Coronary artery (tissue), 2 donors: ENCODE results near the gene SYT5.

Source experiments
- DNase-seq: peaks from one replicate; pipeline ENCODE4 v3.0.0-alpha.2; 2017; ENCODE audit warnings: low spot score
- H3K27ac ChIP-seq, 2 donors: fragments of 200-600 bp; sonication (generic); one replicate each; pipeline ENCODE4 v1.5.1; 2016 to 2019
- H3K4me3 ChIP-seq: fragments of 200-600 bp; sonication (generic); 2 replicates; pipeline ENCODE4 v1.5.1; 2016; ENCODE audit warnings: mild to moderate bottlenecking, moderate library complexity
- CTCF ChIP-seq: fragments of 200-600 bp; sonication (generic); IDR thresholded peaks from one replicate; pipeline ENCODE4 v1.5.1; 2019; ENCODE audit warnings: antibody characterized with exemption

The SYT5 gene

GRCh38 chr19:55186080-55186479 is 6.0 kb upstream of the SYT5 start:
- no peak for TF ChIP-seq CTCF
- no peak for DNase-seq
- no peak overlapping the region for H3K4me3 ChIP-seq
- no peak overlapping the region for H3K27ac ChIP-seq

DNA sequence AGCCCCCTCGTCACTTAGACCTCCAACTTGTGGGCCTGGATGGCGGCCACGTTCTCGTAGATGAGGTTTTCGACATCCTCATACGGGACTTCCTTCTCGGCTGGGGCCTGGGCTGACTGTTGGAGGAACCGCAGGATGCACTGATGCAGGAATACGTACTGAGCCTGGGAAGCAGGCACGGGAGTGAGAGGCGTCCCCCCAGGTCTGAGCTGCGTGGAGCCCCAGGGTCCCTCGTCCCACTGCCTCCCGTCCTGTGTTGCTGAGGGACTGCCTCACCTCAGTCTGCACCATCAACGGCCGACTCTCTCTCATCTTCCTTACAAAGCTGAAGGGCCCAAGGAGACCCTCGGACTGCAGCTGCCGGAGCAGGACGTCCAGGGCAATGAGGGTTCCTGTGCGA is 1.7 kb upstream of the SYT5 start:
- H3K4me3 ChIP-seq = no peak overlapping the region
- no peak for DNase-seq
- no peak overlapping the region for H3K27ac ChIP-seq
- no peak for TF ChIP-seq CTCF

DNA sequence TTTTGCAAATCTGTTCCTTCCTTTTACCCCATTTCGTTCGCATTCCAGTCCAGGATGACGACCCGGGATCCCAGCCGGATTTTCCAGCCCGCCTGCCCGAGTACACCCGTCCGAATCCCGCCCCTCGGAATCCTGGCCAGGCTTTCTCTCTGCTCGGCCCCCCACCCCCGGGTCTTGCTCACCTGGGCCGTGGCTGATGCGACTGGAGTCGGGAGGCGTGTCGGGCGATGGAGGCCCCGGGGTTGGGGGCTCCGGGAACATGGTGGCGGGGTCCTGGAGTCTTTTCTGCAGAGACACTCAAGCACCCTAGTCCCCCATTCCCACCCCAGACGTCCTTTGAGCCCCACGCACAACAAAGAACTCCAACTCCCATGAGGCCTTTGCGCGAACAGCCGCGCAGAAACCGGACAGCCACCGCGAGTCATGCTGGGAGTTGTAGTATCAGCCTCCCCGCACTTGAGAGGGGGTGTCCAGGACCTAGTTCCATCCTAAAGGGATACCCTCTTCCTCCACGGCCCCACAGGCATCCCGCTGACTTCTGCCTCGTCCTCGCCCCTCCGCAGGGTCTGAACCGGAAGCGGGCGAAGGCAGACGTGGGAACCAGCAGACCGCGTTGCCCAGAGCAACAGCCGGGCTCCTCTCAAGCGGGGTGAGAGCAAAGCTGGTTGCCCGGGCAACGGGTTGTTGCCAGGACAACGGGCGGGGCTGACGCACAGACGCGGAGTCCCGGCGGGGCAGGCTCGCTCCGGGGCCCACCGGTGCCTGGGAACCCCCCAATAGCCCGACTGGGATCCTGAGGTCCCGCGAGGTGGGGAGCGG is 1.1 kb downstream of the SYT5 start:
- no peak for TF ChIP-seq CTCF
- peak overlapping the region; percentile 59 for H3K4me3 ChIP-seq
- no peak overlapping the region for H3K27ac ChIP-seq
- DNase-seq = no peak

DNA sequence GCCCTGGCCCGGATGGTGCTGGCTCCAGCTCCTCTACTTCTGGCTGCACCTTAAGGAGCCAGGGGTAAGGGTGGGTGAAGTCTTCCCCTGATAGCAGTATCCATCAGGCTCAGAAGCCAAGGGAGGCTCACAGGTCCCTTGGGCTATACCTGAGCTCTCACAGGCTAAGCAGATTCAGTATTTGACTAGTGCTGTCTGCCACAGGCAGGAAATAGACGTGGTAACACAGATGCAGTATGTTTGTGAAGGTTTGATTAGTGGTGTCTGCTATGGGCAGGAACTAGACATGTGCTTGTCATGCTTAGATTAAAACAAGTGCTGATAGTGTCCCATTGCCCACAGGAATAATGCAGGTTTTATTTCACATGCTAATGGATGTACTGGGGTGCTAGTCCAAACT is 4.0 kb downstream of the SYT5 start:
- no peak overlapping the region for H3K4me3 ChIP-seq
- no peak overlapping the region for H3K27ac ChIP-seq
- TF ChIP-seq CTCF = no peak
- DNase-seq = no peak

DNA sequence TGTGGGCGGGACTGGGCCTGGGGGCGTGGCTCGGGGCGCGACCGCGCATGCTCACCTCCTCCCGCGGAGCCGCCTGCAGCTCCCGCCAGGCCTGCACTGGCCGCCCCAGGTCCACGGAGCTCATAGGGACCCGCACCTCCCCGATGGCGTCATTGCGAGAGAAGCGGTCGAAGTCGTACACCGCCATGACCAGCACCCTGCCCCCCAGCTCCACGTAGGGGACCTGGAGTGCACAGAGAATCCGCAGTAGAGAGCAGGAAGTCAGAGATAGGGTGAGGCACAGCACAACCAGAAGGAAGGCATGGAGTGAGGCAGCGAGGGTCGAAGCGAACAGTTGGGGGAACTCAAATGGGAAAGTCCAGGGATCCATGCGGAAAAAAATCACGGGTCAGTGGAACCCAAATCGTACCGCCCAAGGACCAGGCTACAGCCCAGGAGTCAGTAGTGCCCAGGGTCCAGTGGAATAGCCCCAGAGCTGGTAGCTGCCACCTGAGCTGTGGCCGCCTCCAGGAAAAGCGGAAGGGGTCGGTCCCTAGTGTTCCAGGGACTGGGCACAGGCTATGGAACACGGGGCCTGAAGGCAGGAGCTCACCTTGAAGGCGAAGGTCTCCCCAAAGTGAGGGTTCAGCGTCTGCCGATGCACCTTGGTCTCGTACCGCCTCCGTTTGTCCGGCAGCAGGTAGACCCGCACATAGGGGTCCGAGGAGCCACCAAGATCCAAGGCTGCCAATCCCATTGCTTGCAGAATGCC is 4.8 kb downstream of the SYT5 start:
- DNase-seq = no peak
- TF ChIP-seq CTCF = no peak

GRCh38 chr19:55174425-55175116 is 5.5 kb downstream of the SYT5 start:
- DNase-seq = no peak
- TF ChIP-seq CTCF = no peak
- H3K27ac ChIP-seq = no peak overlapping the region
- no peak overlapping the region for H3K4me3 ChIP-seq

More for the DNA sequence above, 4.8 kb downstream of the SYT5 start:
- Histone ChIP-seq H3K4me3 (no peak overlapping the region), H3K27ac (no peak overlapping the region)
